ENCODE measurements around the gene PSORS1C1.
"Not testable (repeated sequence)": the region's sequence is repeated elsewhere in the genome, so short reads cannot be mapped to it uniquely, and the experiment has no call there.

Gene PSORS1C1

GRCh38 chr6:31178143-31179041, 63.8 kb downstream of the PSORS1C1 start:
- no peak for DNase-seq (ENCODE audit: low read depth in 2 of 2)

GRCh38 chr6:31179042-31179386, 64.4 kb downstream of the PSORS1C1 start:
- no peak for DNase-seq (ENCODE audit: low read depth in 2 of 2)

- no peak for DNase-seq (ENCODE audit: low read depth in 2 of 2)
Measured at GRCh38 chr6:31179896-31180295, 65.3 kb downstream of the PSORS1C1 start.

GRCh38 chr6:31180500-31180899, 65.9 kb downstream of the PSORS1C1 start:
- peak in 1 of 2 donors; percentile 34 for DNase-seq (ENCODE audit: low read depth in 2 of 2)

GRCh38 chr6:31183287-31183686, 68.7 kb downstream of the PSORS1C1 start:
- not testable (repeated sequence) for DNase-seq (ENCODE audit: low read depth in 2 of 2)

GRCh38 chr6:31183859-31184258, 69.3 kb downstream of the PSORS1C1 start:
- not testable (repeated sequence) for DNase-seq (ENCODE audit: low read depth in 2 of 2)

- not testable (repeated sequence) for DNase-seq (ENCODE audit: low read depth in 2 of 2)
Measured at GRCh38 chr6:31185695-31186051, 71.1 kb downstream of the PSORS1C1 start.

GRCh38 chr6:31186052-31186734, 71.6 kb downstream of the PSORS1C1 start:
- no peak for DNase-seq (ENCODE audit: low read depth in 2 of 2)

GRCh38 chr6:31187780-31188194, 73.2 kb downstream of the PSORS1C1 start:
- no peak for DNase-seq (ENCODE audit: low read depth in 2 of 2)

- DNase-seq (ENCODE audit: low read depth in 2 of 2) = not testable (repeated sequence)
Measured at GRCh38 chr6:31189223-31189622, 74.6 kb downstream of the PSORS1C1 start.

Data from stimulated activated CD8-positive, alpha-beta memory T cell treated with anti-CD3 and anti-CD28 coated beads, Interleukin-15, amount 100 ng/mL, for 4 hours (primary cell).